NAMALWA (cell line): ENCODE measurements around the gene GJC2.

ENCODE experiments used
- DNase-seq: peaks from one replicate; pipeline ENCODE4 v3.0.0-alpha.2; 2015; ENCODE audit warnings: low spot score

Gene GJC2

DNA sequence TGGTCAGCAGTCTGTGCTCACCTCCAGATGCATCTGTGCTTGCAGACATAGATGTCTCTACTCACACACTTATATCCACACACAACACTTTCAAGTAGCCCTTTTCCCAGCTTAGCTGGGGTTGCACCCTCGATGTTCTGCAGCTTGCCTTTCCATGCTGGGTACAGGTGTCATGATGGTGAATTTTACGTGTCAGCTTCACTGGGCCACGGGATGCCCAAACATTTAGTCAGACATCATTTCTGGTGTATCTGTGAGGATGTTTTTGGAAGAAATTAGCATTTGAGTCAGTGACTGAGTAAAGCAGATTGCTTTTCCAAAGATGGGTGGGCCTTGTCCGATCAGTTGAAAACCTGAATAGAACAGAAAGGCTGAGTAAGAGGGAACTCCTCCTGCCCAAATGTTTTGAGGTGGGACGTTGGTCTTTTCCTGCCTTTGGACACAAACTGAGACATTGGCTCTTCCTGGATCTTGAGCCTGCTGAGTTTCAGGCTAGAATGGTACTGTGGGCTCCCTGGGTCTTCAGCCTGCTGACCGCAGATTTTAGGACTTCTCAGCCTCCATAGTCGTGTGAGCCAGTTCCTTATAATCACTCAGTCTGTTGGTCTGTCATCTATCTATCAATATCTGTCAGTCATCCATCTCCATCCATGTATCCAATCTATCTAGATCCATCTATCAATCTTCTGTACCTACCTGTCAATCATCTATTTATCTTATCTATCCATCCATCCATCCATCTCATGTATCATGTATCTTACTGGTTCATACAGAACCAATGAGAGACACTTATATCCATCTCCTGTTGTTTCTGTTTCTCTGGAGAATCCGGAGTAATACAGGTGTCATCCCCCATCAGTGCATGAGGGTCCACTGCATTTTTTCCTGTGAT is 45.4 kb downstream of the GJC2 start:
- no peak for DNase-seq

DNA sequence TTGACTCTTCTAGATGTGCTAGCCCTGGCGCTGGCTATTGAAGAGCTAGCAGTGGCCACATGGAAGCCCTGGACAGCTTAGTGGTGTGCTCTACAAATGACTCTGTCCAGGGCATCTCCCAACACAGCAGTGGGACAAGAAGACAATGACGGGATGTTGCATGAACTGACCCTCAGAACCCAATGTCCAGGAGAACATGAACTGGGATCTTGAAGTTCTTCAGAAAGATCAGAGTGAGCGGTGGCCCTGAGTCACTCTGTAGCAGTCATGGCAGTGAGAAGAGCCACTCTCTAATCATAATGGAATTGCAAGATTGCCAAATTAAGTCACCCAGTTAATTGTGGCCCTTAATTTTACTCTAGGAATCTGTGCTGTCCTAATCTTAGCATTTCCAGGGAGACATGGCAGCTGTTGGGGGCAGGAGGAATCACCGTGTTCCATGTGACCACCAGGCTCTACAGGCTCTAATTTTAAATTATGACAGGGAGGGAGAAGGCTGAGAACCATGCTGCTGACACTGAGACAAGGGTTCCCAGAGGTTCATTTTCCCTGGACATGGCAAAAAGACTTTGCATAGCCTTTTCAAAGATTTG is 47.9 kb downstream of the GJC2 start:
- DNase-seq: no peak

DNA sequence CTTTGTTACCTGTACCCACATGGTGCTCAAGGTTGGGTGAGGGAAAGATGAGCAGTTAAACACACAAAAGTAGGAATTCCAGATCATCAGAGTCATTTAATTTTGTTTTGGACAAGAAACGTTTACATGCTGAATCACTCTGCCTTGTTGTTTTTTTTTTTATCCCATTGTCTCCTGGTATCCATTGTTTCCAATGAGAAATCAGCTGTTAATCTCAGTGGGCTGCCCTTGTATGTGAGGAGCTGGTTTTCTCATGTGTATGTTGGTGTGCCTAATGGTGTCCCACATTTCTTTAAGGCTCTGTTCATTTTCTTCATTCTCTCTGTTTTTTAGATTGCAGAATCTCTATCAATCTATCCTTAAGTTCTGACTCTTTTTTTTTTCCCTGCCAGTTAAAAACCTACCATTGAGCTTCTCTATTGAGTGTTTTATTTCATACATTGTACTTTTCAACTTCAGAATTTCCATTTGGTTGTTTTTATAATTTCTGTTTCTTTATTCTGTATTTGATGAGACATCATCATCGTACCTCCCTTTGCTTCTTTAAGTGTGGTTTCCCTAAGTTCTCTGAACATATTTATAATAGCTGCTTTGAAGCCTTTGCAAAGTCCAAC is 49.4 kb downstream of the GJC2 start:
- no peak for DNase-seq

DNA sequence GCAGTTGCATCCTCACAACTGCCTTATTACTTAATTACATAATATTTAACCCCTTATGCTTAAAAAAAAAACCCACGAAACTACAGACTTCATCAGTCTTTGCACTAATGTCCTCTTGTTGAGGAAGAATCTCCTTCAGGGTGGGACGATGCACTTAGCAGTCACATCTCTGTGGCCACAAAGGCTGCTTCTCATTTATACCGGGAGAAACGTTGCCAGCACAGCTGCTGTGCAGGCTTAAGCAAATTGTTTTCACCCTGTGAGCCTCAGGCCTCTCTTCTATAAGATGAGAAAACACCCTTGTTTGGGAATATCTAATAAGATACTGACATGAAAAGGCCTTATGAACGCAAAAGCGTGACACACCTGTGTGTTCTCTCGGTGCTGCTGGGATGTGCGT is 55.2 kb downstream of the GJC2 start:
- no peak for DNase-seq

DNA sequence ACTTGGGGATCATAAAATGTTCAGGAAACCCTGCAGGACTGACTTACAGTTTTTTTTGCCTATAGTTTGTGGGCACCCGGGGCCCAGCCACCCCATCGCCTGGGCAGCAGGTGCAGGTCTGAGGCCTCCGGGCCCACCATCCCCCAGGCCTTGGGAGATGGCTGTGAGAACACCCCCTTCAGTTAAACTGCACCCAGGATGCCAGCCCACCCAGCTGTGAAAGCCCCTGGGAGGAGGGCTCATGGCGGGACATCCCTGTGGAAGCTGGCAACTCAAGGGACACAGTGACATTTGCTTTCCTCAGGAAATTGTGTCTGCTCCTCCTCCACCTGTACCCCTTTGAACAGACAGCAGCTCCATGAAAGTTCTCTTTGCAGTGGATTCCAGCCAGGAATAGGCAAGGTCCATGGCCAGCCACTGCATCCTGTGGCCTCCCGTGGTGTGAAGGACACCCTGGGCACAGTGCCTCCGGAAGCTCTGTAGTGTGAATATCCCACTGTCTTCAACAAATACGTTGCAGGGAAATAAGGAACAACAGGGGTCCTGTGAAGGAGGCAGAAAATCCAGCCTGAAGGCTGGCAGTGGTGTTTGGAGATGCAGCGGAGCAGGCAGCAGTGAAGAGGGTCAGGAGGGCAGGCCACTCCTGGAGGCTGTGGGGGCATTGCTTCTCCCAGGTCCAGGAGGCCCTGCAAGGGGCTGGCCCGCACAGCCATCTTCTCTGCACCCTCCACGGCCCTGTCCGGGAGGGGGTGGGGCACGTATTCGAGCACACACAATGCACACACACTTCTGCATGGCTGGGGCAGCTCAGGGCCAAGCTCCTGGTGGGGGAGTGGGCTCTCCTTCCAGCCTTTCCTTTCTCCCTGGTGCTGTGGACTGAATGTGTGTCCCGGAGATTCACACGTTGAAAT is 56.1 kb downstream of the GJC2 start:
- no peak for DNase-seq

DNA sequence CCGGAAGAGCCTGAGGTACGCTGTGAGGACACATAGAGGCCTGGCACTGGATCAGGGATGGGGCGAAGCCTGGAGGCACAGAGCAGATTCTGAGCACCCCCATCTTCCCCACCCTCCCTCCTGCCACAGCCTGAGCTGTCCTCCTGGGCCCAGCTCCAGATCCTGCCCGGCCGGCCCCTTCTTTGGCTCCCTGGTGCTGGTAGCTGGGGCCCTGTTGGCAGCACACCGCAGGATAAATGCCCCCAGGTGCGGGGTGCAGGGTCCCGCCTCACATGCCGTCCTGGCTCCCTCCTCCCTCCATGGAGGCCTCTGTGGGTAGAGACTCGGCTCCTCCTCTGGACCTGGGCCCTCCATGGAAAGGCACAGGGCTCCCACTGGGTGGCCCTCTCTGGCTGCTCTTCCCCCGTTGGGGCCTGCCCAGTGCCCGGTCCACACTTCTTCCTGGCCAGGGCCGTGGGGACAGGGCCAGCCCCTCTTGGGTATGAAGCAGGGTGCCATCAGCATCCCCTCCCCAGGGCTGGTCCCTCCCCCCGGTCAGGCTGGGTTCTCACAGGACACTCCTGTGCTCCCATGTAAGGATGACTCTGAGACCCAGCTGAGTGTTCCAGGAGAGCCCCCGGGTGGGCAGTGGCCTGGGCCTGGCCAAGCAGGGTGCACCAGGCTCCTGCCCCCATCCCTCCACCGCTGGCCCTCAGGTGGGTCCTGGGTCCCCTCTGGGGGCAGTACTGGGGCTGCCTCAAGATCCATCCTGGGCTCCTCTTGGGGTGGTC is 57.0 kb downstream of the GJC2 start:
- no peak for DNase-seq

DNA sequence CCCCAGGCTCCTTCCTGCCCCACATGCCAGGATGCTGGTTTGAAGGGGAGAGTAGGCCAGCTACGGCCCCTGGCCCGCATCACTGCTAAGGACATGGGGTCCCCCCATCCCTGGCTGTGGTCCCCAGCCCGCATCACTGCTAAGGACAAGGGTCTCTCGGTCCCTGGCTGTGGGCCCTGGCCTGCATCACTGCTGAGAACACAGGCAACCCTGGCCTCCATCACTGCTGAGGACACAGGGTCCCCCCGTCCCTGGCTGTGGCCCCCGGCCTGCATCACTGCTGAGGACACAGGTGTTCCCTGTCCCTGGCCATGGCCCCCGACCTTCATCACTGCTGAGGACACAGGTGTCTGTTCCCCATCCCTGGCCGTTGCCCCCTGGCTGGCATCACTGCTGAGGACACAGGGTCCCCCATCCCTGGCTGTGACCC is 57.7 kb downstream of the GJC2 start:
- no peak for DNase-seq

DNA sequence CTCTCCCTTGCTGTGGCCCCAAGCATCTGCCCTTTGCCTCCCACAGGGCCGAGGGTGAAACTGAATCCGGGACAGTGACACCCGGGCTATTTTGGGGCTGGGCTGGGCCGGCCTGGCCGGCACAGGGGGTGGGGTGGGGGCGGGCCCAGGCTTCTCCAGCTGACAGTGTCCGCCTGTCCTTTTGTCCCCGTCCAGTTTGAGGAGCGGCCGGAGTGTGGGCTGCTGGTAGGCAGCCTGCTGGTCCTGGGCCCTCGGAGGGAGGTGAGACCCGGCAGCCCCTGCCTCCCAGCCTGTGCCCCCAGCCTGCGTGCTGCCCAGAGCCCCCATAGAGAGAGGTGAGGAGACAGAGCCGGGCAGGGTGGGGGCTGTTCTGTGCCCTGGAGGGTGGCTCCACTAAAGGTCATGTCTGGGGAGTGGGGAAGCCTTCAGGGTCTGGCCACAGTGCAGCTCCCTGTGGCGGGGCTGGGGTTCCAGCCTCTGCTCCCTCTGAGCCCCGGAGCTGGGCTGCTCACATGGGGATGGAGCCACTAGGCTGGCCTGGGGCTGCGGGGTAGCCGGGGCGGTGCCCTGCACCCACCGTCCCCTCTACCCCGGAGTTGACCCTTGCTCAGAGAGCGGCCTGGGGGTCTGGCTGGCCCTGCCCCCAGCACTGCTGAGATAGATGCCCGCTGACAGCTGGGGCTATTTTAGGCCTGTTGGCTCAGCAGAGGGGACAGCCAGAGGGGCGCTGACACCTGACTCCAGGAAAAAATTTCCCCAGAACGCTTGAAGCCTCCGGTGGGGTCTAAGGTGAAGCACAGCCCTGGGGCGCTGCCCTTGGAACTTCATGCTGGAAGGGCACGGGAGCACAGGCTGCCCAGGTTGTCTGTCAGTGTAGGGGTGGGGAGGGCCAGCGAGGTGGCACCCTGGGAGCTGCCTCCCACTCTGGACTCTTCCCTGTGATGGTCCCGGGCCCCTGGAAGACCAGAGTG is 58.4 kb downstream of the GJC2 start, which contains the start of gene OBSCN:
Gene OBSCN, plus strand, starts transcription at position 194 of the 971 bp plus-strand sequence. CDS start 3,740 bp downstream, outside the sequence.
- no peak for DNase-seq

DNA sequence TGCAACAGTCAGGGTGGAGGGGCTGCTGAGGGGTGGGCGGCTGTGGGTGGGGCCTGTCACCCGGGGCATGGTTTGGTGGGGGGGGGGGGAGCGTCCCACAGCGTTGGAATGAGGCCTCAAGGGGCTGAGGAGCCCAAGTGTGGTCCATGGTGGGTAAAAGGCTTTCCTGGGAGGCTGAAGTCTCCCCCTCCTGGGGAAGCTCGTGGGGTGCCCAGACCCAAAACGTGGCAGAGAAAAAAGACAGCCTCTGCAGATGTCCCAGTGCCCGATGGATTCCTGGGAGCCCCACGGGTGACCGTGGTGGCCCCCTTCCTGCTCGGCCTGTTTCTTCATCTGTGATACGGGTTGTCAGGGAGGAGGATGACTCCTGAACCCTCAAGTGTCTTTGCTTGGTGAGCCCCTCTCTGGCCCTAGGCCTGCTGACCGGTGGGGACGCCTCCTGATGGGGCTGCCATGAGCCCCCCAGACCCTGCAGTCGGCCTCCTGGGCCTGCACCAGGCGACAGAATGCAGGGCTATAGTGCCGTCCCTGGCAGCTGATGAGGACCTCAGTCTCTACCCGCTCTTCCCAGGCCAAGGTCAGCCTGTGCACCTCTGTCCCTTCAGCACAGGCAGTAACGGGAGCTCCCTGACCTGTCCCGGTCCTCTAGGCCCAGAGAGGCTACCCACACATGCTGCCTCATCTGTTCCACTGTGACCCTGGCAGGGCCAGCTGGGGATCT is 59.3 kb downstream of the GJC2 start:
- DNase-seq: no peak
